HG03045 (cell line): ENCODE measurements around the gene ADAMTS12.
"Not testable (repeated sequence)": the region's sequence is repeated elsewhere in the genome, so short reads cannot be mapped to it uniquely, and the experiment has no call there.

Source experiments
- ATAC-seq: cut with Tn5 transposase; IDR thresholded peaks from one replicate; pipeline ENCODE4 v1.9.1; 2021; ENCODE audit warnings: mild to moderate bottlenecking, moderate library complexity; ENCODE audit not compliant: unreplicated experiment

Gene ADAMTS12

DNA sequence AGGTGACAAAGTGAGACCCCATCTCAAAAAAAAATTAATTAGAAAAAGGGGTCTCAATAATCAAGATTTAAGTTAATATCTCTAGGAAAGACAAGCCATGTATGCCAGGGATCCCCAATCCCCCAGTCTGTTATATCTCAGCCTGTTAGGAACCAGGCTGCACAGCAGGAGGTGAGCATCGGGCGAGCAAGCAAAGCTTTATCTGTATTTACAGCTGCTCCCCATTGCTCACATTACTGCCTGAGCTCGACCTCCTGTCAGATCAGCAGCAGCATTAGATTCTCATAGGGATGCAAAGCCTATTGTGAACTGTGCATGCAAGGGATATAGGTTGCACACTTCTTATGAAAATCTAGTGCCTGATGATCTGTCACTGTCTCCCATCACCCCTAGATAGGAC is 334.2 kb downstream of the ADAMTS12 start:
- ATAC-seq, result no peak

DNA sequence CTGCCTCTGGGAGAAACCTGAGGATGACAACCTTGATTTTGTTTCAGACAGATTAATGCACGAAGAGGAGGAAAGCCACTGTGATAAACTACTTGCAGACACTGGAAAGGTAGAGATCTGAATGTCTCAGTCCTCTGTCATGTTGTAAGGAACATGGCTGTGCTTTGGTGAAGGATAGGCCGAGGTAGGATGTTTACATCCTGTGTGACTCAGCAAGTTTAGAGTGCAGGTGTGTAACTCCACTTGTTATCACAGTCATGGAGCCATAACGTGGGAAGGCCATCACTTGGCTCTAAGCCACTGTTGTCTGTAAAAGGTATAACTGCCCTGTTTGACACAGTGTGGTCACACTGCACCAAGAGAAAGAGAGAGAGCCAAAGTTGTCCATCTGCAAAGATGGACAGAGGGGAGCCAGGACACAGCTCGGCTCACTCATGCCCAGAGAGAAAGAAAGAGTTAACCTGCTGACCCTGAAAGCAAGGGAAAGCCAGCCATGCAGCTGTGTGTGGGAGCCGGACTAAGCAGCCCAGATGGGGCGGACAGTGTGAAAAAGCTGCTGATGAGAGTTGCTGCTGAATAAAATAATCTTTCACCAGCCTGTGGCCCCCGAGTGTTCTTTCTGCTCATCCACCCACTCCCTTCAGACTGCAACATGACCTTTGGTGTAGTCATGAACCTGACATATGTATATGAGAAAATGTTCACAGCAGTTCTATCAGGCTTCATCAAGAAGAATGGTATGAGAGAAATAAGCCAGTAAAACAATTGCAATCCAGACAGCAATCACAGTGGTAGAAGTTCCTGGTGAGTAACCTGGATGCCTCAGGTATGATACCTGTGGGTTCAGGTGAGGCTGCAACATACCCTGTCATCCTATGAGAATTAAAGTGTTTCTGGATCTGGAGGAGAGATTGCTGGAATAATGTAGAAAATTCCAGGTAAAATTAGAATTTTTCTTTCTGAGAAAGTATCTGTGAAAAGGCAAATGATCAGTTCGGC is 335.2 kb downstream of the ADAMTS12 start:
- ATAC-seq, result no peak

DNA sequence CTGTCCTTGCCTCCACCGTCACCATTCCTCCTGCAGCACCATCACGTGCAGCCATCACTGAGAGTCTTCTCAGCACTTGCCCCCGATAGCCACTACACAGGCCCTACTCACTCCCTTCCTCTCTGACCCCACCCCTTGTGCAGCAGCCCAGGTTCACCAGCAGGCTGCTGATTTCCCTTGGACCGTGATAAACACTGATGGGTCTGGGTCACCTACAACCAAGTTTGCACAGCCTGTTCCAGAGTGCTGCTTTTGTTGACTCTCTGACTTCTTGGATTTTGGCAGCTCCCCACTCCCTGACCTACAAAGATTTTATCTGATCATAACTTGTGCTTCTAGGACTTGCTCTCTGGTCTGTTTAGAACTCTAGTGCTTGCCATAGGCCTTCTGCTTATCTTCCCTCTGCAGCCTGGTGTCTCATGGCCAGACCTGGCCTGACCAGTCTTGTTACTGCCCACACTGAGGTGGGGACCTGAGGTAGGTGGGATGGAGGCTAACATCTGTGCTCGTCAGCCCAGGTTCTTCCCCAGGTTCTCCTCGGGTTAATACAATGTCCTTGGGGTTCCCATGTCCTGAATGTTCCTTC is 341.7 kb downstream of the ADAMTS12 start:
- no peak for ATAC-seq

DNA sequence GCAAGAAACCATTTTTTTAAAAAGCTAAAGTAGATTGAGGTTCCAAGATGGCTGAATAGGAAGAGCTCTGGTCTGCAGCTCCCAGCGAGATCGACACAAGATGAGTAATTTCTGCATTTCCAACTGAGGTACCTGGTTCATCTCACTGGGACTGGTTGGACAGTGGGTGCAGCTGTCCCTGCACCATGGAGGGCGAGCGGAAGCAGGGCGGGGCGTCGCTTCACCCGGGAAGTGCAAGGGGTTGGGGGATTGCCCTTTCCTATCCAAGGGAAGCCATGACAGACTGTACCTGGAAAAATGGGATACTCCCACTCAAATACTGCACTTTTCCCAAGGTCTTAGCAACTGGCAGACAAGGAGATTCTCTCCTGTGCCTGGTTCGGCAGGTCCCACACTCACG is 352.0 kb downstream of the ADAMTS12 start:
- ATAC-seq, result not testable (repeated sequence)

DNA sequence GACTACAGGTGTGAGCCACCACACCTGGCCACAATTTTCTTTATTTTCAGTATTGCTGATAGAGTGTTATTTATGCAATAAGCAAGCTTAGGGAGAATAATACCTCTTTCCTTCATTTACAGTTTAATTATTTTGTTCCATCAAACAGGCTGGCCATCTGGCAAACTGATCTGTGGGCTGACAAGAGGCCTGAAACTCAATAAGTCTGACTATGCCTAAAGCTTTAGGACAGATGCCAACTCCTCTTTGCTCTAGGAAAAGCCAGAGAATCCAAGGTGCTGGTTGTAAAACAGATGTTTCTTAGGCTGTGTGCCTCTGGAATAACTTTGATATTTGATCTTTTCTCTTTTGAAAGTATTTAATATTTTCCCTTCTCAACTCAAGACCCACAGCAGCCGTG is 352.6 kb downstream of the ADAMTS12 start:
- ATAC-seq, result no peak

DNA sequence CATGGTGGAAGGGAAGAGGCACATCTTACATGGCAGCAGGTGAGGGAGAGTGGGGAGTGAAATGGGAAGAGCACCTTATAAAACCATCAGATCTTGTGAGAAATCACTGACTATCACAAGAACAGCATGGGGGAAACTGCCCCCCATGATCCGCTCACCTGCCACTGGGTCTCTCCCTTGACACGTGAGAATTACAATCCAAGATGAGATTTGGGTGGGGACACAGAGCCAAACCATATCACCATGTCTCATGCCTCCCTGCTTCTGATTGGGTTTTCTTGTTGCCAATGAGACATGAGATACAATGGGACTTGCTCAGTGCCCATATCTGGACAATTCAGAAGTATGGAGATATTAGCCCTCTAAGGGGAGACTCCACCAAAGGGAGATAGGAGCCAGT is 353.6 kb downstream of the ADAMTS12 start:
- ATAC-seq, result no peak

DNA sequence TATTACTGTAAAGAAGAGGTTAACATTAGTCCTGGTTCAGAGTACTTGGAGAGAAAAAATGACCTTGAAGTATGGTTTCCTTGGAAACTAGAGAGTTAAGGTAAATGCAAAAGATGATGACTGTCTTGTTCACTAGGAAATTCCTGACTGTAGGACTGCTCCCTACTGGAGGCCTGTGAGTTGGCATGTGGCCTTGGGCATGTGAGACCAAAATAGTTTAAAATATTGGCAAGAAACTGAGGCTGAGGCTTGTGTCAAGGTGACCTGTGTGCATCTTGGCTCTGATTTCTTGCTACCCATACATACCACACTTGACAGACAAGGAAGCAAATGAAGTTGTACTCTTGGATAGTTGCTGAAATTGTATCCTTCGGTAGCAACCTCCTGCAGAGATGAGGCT is 354.6 kb downstream of the ADAMTS12 start:
- no peak for ATAC-seq

DNA sequence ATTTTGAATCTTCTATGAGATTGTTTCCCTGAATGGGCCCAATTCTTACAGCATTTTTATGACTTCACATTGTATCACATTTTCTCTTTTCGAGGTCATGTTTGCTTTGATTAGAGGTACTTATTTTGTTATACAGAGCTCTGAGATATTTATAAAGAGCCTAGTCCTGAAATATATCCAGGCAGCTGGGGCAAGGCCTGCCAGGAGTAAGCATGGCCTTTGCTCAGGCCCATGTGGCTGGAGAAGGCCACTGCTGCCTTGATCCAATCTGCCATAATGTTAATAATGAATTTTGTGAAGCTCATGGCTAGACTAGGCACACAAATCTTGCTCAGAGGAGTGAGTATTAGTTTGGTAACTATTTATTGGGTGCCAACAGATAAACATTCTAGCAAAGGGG is 355.0 kb downstream of the ADAMTS12 start:
- no peak for ATAC-seq

DNA sequence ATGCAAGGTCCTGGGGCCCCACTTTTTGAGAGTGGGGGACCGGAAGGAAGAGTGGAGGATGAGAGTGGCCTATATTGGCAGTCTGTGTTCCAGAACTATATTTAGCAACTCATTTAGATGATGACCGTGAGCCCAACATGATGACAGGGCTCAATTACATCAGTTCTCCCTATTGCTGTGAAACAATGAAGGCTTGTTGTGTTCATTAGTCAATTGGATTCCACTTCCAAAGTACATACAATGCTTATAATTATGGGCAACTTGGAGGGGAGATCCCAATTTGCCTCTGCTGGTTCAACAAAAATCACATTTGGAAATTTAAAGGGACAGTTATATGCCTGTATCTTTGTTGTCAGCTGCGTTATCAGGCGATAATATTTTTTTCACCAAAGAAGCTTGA is 360.0 kb downstream of the ADAMTS12 start:
- ATAC-seq, result no peak

DNA sequence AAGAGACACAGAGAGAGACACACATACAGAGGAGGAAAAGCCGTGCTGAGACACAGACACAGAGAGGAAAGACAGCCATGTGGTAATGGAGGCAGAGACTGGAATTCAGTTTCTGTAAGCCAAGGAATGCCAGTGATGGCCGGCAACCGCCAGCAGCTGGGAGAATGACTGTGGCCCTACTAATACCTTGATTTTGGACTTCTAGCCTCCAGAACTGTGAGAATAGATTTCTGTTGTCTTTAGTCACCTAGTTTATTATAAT is 360.8 kb downstream of the ADAMTS12 start:
- no peak for ATAC-seq

DNA sequence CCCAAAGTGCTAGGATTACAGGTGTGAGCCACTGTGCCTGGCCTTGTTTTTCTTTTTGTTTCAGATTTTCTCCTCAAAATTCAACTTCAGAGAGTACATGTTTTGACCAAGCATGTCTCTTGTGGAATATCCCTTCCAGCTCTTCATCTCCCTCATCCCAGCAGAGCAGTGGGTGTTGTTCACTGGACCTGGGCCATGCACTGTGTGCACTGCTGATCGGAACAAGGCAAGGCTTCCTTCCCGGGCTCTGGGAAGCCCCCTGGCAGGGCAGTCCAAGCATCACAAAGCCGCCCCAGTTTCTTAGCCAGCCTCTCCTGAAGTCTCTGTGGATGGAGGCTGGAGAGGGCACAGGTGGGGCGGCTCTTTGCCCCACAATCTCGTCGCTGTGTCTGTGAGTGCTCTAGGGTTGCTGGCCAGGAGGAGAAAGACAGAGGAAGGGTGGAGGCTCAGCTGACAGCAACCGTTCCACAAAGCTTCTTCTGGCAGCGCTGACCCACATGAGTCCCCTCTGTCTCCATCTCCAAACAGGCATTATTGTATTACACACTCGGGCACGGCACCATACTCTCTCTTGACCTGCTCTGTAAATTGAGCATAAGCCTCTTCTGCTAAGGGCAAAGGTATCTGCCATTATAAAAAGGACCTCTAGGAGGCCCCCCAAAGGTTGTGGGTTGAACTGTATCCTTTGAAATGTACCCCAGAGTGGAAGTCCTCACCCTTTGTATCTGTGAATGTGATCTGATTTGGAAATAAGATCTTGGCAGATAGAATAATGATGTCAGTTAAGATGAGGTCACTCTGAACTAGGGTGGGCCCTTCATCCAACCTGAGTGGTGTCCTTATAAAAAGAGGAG is 361.4 kb downstream of the ADAMTS12 start:
- no peak for ATAC-seq

DNA sequence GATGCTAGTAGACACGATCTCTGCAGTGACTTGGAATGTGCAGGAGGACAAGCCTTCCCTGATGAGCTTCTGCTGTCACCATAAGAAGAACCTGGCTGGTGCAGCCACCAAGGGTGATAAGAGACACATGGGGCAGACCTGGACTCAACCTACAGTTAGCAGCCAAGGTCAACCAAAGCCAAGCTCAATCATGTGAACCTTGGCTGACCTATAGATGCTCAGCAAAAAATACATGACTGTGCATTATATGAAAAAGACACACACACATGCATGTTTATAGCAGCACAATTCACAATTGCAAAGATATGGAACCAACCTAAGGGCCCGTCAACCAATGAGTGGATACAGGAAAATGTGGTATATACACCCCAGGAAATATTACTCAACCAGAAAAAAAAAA is 364.1 kb downstream of the ADAMTS12 start:
- no peak for ATAC-seq

DNA sequence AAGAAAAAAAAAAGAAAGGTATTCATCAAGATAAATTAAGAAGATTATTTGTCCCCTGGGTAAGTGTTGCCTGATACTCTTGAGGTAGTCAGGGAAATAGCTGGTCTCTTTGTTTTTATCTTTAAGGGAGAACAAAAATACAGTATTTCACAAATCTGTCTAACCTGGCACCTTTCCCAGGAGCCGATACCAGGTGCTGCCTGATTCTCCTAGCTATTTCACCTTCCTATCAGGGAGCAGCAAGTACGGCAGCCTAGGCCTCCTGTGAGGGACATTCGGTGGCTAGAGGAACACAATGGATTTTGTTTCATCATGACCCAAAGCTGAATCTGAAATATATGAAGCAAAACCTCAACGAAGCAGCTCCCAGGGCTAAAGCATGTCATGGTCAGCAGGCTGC is 365.0 kb downstream of the ADAMTS12 start:
- ATAC-seq, result no peak

DNA sequence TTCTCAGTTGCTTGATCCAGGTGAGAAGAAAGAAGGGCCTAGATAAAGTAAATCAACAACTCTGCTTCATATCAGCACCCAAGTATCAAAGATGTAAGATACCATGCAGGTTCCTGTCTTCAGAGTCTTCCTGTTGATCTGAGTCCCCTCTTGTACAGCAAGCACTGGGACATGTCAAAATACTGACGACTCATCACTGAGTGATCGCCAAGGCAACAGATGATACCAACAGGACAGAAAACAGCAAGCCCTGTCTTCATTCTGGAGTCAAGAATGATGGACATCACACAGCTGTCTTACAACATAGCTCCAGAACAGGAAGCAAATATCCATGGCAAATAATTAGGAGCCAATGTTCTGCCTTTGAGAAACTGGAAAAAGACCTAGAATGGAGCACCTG is 367.3 kb downstream of the ADAMTS12 start:
- no peak for ATAC-seq

DNA sequence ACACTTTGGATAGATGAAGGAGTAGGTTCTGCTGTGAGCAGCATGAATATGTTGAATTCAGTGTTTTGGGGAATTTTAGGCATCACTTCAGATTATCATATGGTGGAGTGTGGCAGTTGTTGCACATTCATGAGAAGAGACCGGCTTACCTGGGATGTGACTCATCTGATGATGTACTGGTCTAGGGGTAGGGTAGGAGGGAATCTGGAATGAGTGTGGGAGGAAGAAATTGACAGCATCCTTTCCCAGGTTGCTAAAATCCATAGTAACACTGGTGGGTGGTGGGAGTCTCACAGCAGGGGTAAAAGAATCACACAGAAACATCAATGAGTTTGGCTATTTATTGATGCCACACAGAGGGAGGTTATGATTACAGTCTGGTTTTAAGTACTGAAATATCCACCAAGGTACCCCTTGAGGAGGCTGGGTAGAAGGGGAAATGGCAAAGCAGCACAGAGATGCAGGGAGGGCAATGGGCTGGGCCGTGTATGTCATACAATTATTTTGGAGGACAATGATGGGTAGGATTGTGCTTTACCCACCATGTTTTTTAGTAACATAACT is 368.5 kb downstream of the ADAMTS12 start:
- ATAC-seq, result no peak

DNA sequence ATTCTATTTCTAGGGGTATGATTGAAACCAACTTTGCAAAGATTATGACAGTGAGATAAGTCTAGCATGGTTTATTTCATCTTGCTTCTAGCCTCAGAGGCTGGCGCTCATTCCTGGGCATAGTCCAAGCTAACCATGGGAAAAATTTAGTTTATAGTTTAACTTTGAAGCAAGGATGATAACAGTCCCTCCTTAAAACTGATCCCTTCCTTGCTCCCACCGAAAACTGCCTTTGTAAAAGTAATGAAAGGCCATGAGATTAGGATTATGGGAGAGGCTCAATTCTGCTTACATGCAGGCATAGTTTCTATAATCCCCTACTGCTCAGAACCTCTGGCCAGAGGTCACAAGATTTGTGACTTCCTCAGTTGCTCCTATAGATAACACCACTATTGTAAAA is 375.4 kb downstream of the ADAMTS12 start:
- ATAC-seq, result no peak

DNA sequence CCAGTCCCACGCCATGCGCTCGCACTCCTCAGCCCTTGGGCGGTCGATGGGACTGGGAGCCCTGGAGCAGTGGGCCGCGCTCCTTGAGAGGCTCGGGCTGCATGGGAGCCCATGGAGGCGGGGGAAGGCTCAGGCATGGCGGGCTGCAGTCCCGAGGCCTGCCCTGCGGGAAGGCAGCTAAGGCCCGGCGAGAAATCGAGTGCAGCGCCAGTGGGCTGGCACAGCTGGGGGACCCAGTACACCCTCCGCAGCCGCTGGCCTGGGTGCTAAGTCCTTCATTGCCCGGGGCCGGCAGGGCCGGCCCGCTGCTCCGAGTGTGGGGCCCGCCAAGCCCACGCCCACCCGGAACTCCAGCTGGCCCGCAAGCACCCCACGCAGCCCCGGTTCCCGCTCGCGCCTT is 376.4 kb downstream of the ADAMTS12 start:
- ATAC-seq, result not testable (repeated sequence)

DNA sequence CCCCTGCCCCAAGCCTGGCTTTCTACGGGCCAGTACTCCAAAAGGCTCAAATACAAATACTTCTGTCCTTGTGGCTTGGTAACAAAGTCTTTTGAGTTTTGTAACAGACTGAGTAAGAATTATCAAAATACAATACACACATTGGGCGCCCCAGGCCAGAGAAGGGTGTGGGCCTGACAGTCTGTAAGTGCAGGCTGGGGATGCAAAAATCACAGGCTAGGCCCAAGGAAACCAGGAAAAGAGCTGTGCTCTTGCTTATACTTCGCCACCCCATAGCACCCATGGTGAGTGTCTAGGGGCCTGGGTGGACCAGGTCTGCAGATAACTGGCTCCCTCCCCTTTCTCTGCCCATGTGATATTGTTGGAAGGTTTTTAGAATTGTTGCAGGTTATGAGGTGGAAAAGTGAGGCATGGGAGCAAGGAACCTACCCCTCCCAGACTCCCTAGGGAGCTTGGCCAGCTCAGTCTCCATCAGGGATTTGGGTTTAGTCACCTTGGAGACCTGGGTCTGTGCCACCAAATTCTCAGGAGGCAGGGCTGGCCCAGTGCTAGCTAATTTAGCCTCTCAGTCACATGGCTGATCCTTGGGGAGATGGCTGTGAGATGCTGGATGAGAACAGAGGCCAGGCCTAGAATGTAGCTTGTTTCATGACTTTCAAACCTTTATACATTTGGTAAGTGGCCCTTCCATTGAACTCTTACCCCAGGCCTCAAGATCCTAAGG is 378.2 kb downstream of the ADAMTS12 start:
- no peak for ATAC-seq

DNA sequence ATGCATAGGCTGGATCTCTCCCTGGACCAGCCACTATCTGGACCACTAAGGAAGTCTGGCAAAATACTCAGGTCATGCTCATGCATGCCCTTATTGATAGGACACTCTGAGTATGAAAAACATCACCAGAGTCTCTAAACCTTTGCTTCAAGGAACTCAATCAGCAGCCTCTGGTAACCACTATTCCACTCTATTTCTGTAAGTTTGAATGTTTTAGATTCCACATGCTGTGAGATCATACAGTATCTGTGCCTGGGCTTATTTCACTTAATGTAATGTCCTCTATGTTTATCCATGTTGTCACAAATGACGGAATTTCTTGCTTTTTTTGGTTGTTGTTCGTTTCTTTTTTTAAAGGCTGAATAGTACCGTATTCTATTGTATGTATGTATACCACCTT is 382.8 kb downstream of the ADAMTS12 start:
- ATAC-seq, result no peak

DNA sequence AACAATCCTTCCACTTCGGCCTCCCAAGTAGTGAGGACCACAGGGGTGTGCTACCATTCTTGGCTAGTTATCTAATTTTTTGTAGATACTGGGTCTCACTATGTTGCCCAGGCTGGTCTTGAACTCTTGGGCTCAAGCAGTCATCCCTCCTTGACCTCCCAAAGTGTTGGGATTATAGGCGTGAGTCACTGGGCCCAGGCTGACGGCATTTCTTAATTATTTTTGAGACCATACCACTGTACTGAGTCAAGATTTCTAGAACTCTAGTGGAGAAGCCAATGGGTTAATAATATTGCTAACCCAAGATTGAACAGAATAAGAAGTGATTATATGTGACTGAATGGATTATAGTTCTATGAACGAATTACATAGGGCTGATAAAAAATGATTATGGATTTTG is 384.4 kb downstream of the ADAMTS12 start:
- no peak for ATAC-seq

DNA sequence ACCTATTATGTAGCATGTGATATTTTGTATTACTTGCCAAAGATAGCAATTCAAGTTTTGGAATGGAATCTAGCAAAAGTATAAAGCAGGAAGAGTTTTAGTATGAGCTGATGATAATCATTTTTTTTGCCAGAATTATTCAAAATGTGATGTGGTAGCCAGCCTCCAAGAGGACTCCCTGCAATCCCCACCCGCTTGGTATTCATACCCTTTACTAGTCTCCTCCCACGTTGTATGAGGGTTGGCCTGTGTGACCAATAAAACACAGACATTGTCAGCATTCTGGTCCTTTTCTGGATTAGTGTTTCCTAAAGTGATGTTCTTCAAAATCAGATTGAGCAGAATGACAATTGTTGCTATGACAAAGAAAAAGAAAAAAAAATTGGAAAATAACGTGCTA is 387.2 kb downstream of the ADAMTS12 start:
- no peak for ATAC-seq
